ENCODE results near the gene NALCN. TPM values are rescaled to one million over a fixed set of nuclear protein-coding genes. Genes with fewer than 3 reads are reported as not detected.

NALCN gene
- total RNA-seq, 2 donors from 2014 or later = 0.11 TPM; not detected in 1

- H3K4me1 Mint-ChIP-seq = no peaks in the 10 kb centered on the region
- WGBS, 2 experiments (ENCODE audit: insufficient coverage in 1 of 2, insufficient read length in 1 of 2) = 93 to 100% methylated on average over 2 of the region's 2 CpGs
These were observed 125.1 kb downstream of the NALCN start for GRCh38 chr13:101291206-101291605.

GRCh38 chr13:101289764-101290163 lies 126.5 kb downstream of the NALCN start:
- DNase-seq = peak; percentile 80
- WGBS, 2 experiments (ENCODE audit: insufficient coverage in 1 of 2, insufficient read length in 1 of 2) = 20 to 43% methylated on average over 3 to 5 of the region's 5 CpGs
- H3K4me1 Mint-ChIP-seq = no peaks in the 10 kb centered on the region
- H3K4me3 Mint-ChIP-seq = no peak overlapping the region
- H3K9me3 ChIP-seq (ENCODE audit: control insufficient read depth, low read length) = no peaks in the 10 kb centered on the region
- no peaks in the 10 kb centered on the region for H3K36me3 ChIP-seq (ENCODE audit: control insufficient read depth, insufficient read depth, low read length)
- peak overlapping the region; percentile 79 for H3K27ac ChIP-seq (ENCODE audit: low read depth, low read length)
- no peak overlapping the region for H3K27ac Mint-ChIP-seq
- no peak for TF ChIP-seq CTCF (conservative IDR thresholded peaks at IDR 0.05)
- no peaks in the 10 kb centered on the region for H3K4me1 ChIP-seq (ENCODE audit: control insufficient read depth, insufficient read depth, low read length)
- H3K4me3 ChIP-seq (ENCODE audit: low read length) = no peak overlapping the region
- no peaks in the 10 kb centered on the region for H3K9me3 Mint-ChIP-seq
- no peaks in the 10 kb centered on the region for H3K27me3 Mint-ChIP-seq (ENCODE audit: insufficient read depth)
- no peaks in the 10 kb centered on the region for H3K27me3 ChIP-seq (ENCODE audit: control insufficient read depth, insufficient read depth, low read length, poor library complexity, severe bottlenecking)
- no peak overlapping the region for H3K9ac ChIP-seq (ENCODE audit: extremely low read depth, low read length, poor library complexity, severe bottlenecking)
- H3K36me3 Mint-ChIP-seq (ENCODE audit: low read depth) = no peaks in the 10 kb centered on the region

More at GRCh38 chr13:101291206-101291605, 125.1 kb downstream of the NALCN start:
- H3K36me3 Mint-ChIP-seq (ENCODE audit: low read depth) = no peaks in the 10 kb centered on the region
- Histone ChIP-seq H3K27me3 (ENCODE audit: control insufficient read depth, insufficient read depth, low read length, poor library complexity, severe bottlenecking) (no peaks in the 10 kb centered on the region), H3K36me3 (ENCODE audit: control insufficient read depth, insufficient read depth, low read length) (no peaks in the 10 kb centered on the region), H3K4me3 (ENCODE audit: low read length) (no peak overlapping the region), H3K9ac (ENCODE audit: extremely low read depth, low read length, poor library complexity, severe bottlenecking) (no peak overlapping the region), H3K9me3 (ENCODE audit: control insufficient read depth, low read length) (no peaks in the 10 kb centered on the region), H3K27ac (ENCODE audit: low read depth, low read length) (no peak overlapping the region), H3K4me1 (ENCODE audit: control insufficient read depth, insufficient read depth, low read length) (no peaks in the 10 kb centered on the region)
- DNase-seq = no peak
- no peaks in the 10 kb centered on the region for H3K9me3 Mint-ChIP-seq
- H3K4me3 Mint-ChIP-seq = no peak overlapping the region
- TF ChIP-seq CTCF (conservative IDR thresholded peaks at IDR 0.05) = no peak
- no peak overlapping the region for H3K27ac Mint-ChIP-seq
- no peaks in the 10 kb centered on the region for H3K27me3 Mint-ChIP-seq (ENCODE audit: insufficient read depth)

GRCh38 chr13:101283782-101284181 lies 132.5 kb downstream of the NALCN start:
- Histone ChIP-seq H3K9ac (ENCODE audit: extremely low read depth, low read length, poor library complexity, severe bottlenecking) (no peak overlapping the region), H3K36me3 (ENCODE audit: control insufficient read depth, insufficient read depth, low read length) (no peaks in the 10 kb centered on the region), H3K27me3 (ENCODE audit: control insufficient read depth, insufficient read depth, low read length, poor library complexity, severe bottlenecking) (no peaks in the 10 kb centered on the region), H3K9me3 (ENCODE audit: control insufficient read depth, low read length) (no peaks in the 10 kb centered on the region), H3K4me1 (ENCODE audit: control insufficient read depth, insufficient read depth, low read length) (no peaks in the 10 kb centered on the region), H3K27ac (ENCODE audit: low read depth, low read length) (no peak overlapping the region), H3K4me3 (ENCODE audit: low read length) (no peak overlapping the region)
- Mint-ChIP-seq H3K4me3 (no peak overlapping the region), H3K4me1 (no peaks in the 10 kb centered on the region), H3K27me3 (ENCODE audit: insufficient read depth) (no peaks in the 10 kb centered on the region), H3K36me3 (ENCODE audit: low read depth) (no peaks in the 10 kb centered on the region), H3K27ac (no peak overlapping the region), H3K9me3 (no peaks in the 10 kb centered on the region)
- 92 to 100% methylated on average over 1 to 3 of the region's 3 CpGs for WGBS, 2 experiments (ENCODE audit: insufficient coverage in 1 of 2, insufficient read length in 1 of 2)
- no peak for TF ChIP-seq CTCF (conservative IDR thresholded peaks at IDR 0.05)
- no peak for DNase-seq
